ENCODE data around the gene RAB15. TPM values are rescaled to one million over a fixed set of nuclear protein-coding genes. Genes with fewer than 3 reads are reported as not detected.

Gene RAB15
- total and polyA plus RNA-seq, 2 donors (not counting 3 experiments of a cell fraction or from before 2014, with no cell fraction given): 24.9 to 33.3 TPM

DNA sequence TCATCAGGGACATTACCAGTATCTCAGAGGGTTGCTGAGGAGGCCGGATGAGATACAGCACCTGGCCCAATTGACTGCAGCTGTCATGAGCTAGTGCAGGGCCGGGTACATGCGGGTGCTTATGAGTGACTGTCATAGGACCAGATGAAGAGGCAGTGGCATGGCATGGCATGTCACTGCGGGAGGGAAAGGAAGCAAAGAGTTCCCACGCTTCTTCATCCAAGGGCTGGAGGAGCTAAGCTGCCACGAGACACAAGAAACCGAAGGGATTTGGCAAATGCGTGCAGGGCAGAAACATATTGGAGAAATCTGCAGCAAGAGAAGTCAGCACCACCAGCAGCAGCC is 18.9 kb downstream of the RAB15 start:
- Histone ChIP-seq H4K20me1 (replicated peaks; ENCODE audit: control insufficient read depth, extremely low read depth, insufficient read depth, low read length) (no peaks in the 10 kb centered on the region), H3K4me3 (replicated peaks in 1 of 3; ENCODE audit: insufficient read depth in 1 of 3, low read depth in 1 of 3, low read length in 3 of 3) (no peak overlapping the region), H3K4me2 (ENCODE audit: insufficient read depth, low read length) (no peak overlapping the region), H3K9ac (replicated peaks; ENCODE audit: extremely low read depth, insufficient read depth, low read length) (no peak overlapping the region), H3K9me3 (replicated peaks; ENCODE audit: control insufficient read depth, insufficient read depth, low read length) (no peaks in the 10 kb centered on the region), H3K36me3 (ENCODE audit: control insufficient read depth in 2 of 2, extremely low read depth in 1 of 2, insufficient read depth in 2 of 2, low read length in 2 of 2) (peaks cover 0 to 22% of the 10 kb centered on the region in 2 experiments), H3K79me2 (ENCODE audit: control insufficient read depth, insufficient read depth, low read length) (no peaks in the 10 kb centered on the region), H3K27me3 (ENCODE audit: control insufficient read depth in 2 of 2, insufficient read depth in 2 of 2, low read length in 2 of 2) (no peaks in the 10 kb centered on the region), H3K9me1 (replicated peaks; ENCODE audit: control insufficient read depth, extremely low read depth, insufficient read depth, low read length) (no peaks in the 10 kb centered on the region), H2AFZ (ENCODE audit: low read depth, low read length) (no peak overlapping the region), H3K27ac (ENCODE audit: insufficient read depth, low read depth, low read length) (no peak overlapping the region), H3K4me1 (ENCODE audit: control insufficient read depth, extremely low read depth, insufficient read depth, low read length) (no peaks in the 10 kb centered on the region)
- FAIRE-seq (no peak), DNase-seq (ENCODE audit: low read depth, low spot score) (no peak)
- TF ChIP-seq POLR2AphosphoS5 (IDR thresholded peaks at IDR 0.05; ENCODE audit: insufficient read depth, low read depth, low read length) (no peak), POLR2A (IDR thresholded peaks at IDR 0.05; ENCODE audit: low read depth, low read length) (no peak), EZH2 (IDR thresholded peaks at IDR 0.05; ENCODE audit: borderline replicate concordance, low read depth, low read length, severe bottlenecking) (no peak), GATA2 (IDR thresholded peaks at IDR 0.05; ENCODE audit: insufficient read depth, insufficient read length, low read depth, low read length) (no peak), MYC (IDR thresholded peaks at IDR 0.05; ENCODE audit: low read depth, low read length) (no peak), FOS (IDR thresholded peaks at IDR 0.05; ENCODE audit: borderline replicate concordance, insufficient read depth, low read length) (no peak)
- dilution Hi-C loops (cut with MboI; ENCODE audit: extremely low pct_ligation_motif_present, low sequenced_read_pairs): no loop called here
- CTCF ChIA-PET: interaction anchor here (1.2 to 1.6 kb wide), 3 partner anchors 12 to 66 kb away, joined by 3 to 6 read pairs (median 5); no protein-coding TSS in a partner anchor
- BruUV-seq (replicated peaks): no TSS peak
- POLR2A ChIA-PET: interaction anchor here (1.1 kb wide), 1 partner anchor 34 kb away, joined by 3 read pairs; no protein-coding TSS in a partner anchor
- intact Hi-C loops (cut with micrococcal nuclease): no loop called here

DNA sequence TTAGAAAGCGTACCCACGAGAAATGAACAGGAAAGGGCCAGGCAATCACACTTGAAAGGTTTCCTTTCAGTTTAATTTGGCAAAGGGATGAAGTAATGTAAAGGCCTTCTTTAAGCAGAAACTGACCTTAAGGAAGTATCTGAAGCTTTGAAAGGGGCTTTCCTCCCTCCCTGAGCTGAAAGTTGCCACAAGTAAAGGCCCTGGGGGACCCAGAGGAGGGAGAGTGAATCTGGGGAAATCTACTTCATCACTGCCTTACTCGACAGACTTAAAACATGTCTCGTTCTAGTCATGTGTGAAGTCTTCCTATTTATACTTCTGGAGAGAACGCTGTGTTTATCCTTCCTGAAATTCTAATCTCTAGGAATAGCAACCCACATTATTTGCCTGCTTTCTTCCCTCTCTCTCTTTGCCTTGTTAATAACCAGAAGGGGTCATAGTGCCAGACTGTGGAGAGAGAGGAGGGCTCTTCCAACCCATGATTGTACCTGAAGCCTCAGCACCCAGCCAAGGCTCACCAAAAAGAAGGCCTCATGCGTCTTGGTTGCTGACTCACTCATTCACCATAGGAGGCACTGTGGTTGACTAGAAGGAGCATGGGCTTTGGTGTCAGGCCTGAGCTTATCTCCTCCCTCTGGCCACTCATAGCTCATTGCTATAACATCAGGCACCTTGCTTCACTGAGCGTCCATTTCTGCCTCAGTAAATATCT is 19.4 kb downstream of the RAB15 start:
- Histone ChIP-seq H3K4me1 (ENCODE audit: control insufficient read depth, extremely low read depth, insufficient read depth, low read length) (no peaks in the 10 kb centered on the region), H3K9me1 (replicated peaks; ENCODE audit: control insufficient read depth, extremely low read depth, insufficient read depth, low read length) (no peaks in the 10 kb centered on the region), H3K4me2 (ENCODE audit: insufficient read depth, low read length) (no peak overlapping the region), H3K36me3 (ENCODE audit: control insufficient read depth in 2 of 2, extremely low read depth in 1 of 2, insufficient read depth in 2 of 2, low read length in 2 of 2) (peaks cover 0 to 23% of the 10 kb centered on the region in 2 experiments), H3K27ac (ENCODE audit: insufficient read depth, low read depth, low read length) (no peak overlapping the region), H3K4me3 (replicated peaks in 1 of 3; ENCODE audit: insufficient read depth in 1 of 3, low read depth in 1 of 3, low read length in 3 of 3) (no peak overlapping the region), H3K9me3 (replicated peaks; ENCODE audit: control insufficient read depth, insufficient read depth, low read length) (no peaks in the 10 kb centered on the region), H3K27me3 (ENCODE audit: control insufficient read depth in 2 of 2, insufficient read depth in 2 of 2, low read length in 2 of 2) (no peaks in the 10 kb centered on the region), H3K9ac (replicated peaks; ENCODE audit: extremely low read depth, insufficient read depth, low read length) (no peak overlapping the region), H4K20me1 (replicated peaks; ENCODE audit: control insufficient read depth, extremely low read depth, insufficient read depth, low read length) (no peaks in the 10 kb centered on the region), H3K79me2 (ENCODE audit: control insufficient read depth, insufficient read depth, low read length) (no peaks in the 10 kb centered on the region), H2AFZ (ENCODE audit: low read depth, low read length) (no peak overlapping the region)
- dilution Hi-C loops (cut with MboI; ENCODE audit: extremely low pct_ligation_motif_present, low sequenced_read_pairs) (no loop called here), intact Hi-C loops (cut with micrococcal nuclease) (no loop called here)
- no peak for DNase-seq (ENCODE audit: low read depth, low spot score)
- no peak for FAIRE-seq
- POLR2A ChIA-PET: interaction anchor here (1.1 kb wide), 1 partner anchor 34 kb away, joined by 3 read pairs; no protein-coding TSS in a partner anchor
- TF ChIP-seq POLR2AphosphoS5 (IDR thresholded peaks at IDR 0.05; ENCODE audit: insufficient read depth, low read depth, low read length): no peak
- TF ChIP-seq POLR2A (IDR thresholded peaks at IDR 0.05; ENCODE audit: low read depth, low read length): no peak
- TF ChIP-seq FOS (IDR thresholded peaks at IDR 0.05; ENCODE audit: borderline replicate concordance, insufficient read depth, low read length): no peak
- no peak for TF ChIP-seq GATA2 (IDR thresholded peaks at IDR 0.05; ENCODE audit: insufficient read depth, insufficient read length, low read depth, low read length)
- no peak for TF ChIP-seq MYC (IDR thresholded peaks at IDR 0.05; ENCODE audit: low read depth, low read length)
- no peak for TF ChIP-seq EZH2 (IDR thresholded peaks at IDR 0.05; ENCODE audit: borderline replicate concordance, low read depth, low read length, severe bottlenecking)
- no peak for TF ChIP-seq JUN (IDR thresholded peaks at IDR 0.05; ENCODE audit: borderline replicate concordance, insufficient read depth, insufficient read length, low read depth)
- CTCF ChIA-PET: interaction anchor here (1.2 to 1.6 kb wide), 4 partner anchors 13 to 67 kb away, joined by 3 to 6 read pairs (median 4); no protein-coding TSS in a partner anchor
- BruUV-seq (replicated peaks): no TSS peak

All from endothelial cell of umbilical vein (primary cell).